Endometrial microvascular endothelial cells (primary cell): ENCODE data around the gene MAGEH1. TPM values are rescaled to one million over a fixed set of nuclear protein-coding genes. Genes with fewer than 3 reads are reported as not detected.

Experiments
- in situ Hi-C: cut with HindIII; loops from 2 replicates; pipeline ENCODE4 v1.10.0; 2017; ENCODE audit warnings: low sequenced_read_pairs, low pct_unique_long_range_greater_than_20kb; ENCODE audit errors: inconsistent ontology term
- total RNA-seq: library from RNA; depleted of rRNA; stranded (reverse); fragments of >200 nt; gene quantifications from one replicate; pipeline ENCODE4 v1.2.3, GENCODE V29; 2015; ENCODE audit errors: inconsistent ontology term

MAGEH1 gene
- total RNA-seq, 1 donor from 2014 or later: 15.2 TPM

DNA sequence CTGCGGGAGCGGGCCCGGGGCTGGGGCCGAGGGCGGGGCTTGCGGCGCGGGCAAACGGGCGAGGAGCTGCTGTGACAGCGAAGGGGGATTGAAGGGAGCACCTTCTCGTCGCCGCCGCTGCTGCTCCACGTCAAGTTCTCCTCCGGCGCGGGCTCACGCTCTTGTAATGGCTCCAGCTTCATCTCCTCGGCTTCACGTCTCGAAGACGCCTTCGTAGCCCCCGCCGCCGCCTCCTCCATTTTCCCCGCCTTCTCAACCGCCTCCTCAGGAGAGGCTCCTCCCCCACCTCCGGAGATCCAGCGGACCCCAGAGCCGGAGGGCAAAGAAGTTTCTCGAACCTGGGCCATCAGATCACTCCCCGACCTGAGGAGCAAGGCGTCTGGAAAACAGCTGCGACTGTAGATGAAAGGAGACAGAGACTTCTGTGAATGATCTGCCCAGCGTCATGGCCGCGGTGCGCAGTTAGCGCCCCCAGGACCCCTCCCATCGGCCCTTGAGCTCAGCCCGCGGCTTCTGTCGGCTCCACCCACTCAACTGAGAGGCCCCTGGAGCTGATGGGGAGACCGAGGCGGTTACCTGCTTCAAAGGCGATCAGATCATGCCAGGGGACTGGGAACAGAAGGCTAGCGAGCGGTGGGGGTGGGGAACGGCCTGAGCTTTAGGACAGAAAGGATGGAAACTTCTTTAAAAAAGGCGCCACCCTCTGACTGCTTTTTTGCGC is 36.8 kb downstream of the MAGEH1 start:
- in situ Hi-C loops: no loop called here

DNA sequence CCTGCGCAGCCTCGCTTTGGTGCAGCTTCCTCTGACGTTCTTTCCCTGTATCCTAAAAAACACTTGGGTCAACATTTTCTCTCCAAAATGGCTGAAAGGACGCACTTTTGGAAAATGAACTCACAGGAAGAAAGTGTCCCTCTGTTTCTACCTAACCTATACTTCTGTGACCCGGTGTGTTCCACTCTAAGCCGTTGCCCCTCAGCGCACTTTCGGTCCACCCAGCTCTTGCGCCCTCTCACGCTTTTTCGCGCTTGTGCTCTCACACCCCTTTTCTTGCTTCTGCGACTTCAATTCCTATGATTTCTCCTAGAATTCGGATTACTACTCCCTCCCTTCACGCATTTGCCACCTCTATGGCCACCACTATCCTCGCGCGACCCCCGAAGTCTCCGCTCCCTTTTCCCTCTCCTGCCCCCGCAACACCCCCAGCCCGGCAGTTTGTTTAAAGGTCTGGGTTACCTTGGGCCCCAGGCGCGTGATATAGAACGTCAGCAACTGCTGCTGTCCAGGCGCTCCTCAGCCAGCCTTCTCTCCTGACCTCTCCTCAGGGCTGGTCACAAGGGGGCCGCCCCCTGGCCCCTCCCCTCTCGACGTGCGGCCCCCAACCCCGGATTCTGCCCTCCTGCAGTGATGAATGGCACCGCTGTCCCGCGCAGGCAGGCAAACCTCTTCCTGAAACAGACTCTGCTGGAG is 37.5 kb downstream of the MAGEH1 start, which contains the start of gene USP51:
USP51 (minus strand) TSS at position 535 of the 696 bp plus-strand sequence. CDS start 909 bp downstream, outside the sequence.
- in situ Hi-C loops: no loop called here

DNA sequence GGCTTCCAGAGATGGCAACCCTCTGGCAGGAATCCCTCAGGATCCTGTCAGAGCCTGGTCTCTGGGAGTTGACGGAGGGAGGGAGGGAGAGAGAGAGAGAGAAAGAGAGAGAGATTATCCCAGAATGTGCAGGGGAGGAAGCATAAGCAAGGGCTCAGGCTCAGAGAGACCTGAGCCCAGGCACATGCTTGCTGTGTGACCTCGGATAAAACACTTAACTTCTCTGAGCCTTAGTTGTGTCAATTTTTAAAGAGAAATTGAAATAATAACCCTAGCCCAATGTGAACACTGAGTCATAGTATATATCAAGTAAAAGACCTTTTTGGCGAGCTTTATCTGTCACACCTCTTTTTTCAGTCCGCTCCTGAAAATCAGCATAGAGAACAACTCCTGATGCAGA is 38.2 kb downstream of the MAGEH1 start:
- in situ Hi-C loops: no loop called here

DNA sequence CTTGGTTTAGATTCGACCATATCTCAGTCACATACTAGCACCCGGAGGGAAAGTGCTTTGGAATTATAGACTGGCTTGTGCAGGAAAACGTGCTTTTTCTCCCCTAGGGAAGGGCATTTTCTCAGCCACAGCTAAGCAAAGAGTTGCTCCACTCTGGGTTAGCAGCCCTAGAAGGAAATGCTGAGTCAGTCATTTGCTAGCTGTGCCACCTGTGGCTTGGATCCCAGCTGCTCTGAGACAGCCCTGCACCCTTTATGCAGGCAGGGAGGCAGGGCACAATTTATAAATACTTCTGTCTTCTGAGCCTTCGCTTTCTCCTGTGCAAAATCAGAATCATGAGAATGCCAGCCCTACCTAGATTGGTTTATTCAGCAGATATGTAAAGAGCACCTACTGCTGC is 39.0 kb downstream of the MAGEH1 start:
- in situ Hi-C loops: no loop called here

Other genes starting within 250 kb of the MAGEH1 start
- gene PAGE5, start 231.8 kb upstream of the MAGEH1 start, total RNA-seq: not detected
- not detected for gene PAGE3, start 187.2 kb upstream of the MAGEH1 start, total RNA-seq
- gene USP51, start 37.7 kb downstream of the MAGEH1 start, total RNA-seq: 0.37 TPM
- not detected for gene FOXR2, start 171.3 kb downstream of the MAGEH1 start, total RNA-seq